Endothelial cell of umbilical vein (primary cell): Measurements from ENCODE around the gene SH3BP1. TPM values are rescaled to one million over a fixed set of nuclear protein-coding genes. Genes with fewer than 3 reads are reported as not detected.

ENCODE experiments used
- BruUV-seq: library from RNA; stranded (reverse); fragments of 400-500 nt; replicated peaks from 2 replicates; lab custom pipeline; 2021; lab: Mats Ljungman, UMichigan
- CTCF ChIA-PET: fragments of 300-600, 350-600 bp; sonication (Branson Sonifier 250); formaldehyde crosslinking; loops from one replicate; lab custom pipeline; 2021; ENCODE audit warnings: antibody characterized with exemption, inconsistent platforms; lab: Charles Lee
- POLR2A ChIA-PET: fragments of 300-600, 350-600 bp; sonication (Branson Sonifier 250); formaldehyde crosslinking; loops from one replicate; lab custom pipeline; 2021; ENCODE audit warnings: antibody characterized with exemption, inconsistent platforms; lab: Charles Lee
- DNase-seq: peaks from one replicate; pipeline ENCODE4 v3.0.0-alpha.2; 2011; ENCODE audit warnings: low read depth, low spot score
- FAIRE-seq: peaks from 2 replicates; lab custom pipeline; 2011; peaks lifted over from hg19 to GRCh38; lab: Jason Lieb, UNC
- H2AFZ ChIP-seq: 2 replicates; pipeline ENCODE4 v1.6.0; 2012; ENCODE audit warnings: low read depth, low read length, control low read depth, inconsistent platforms
- H3K27ac ChIP-seq: 2 replicates; pipeline ENCODE4 v1.5.1; 2011; ENCODE audit warnings: low read depth, mild to moderate bottlenecking, control low read depth, low read length, moderate library complexity; ENCODE audit not compliant: insufficient read depth
- H3K27me3 ChIP-seq, 2 experiments: 2 replicates each; pipeline versions ENCODE4 v1.6.0 to v1.6.1; 2011; ENCODE audit warnings: low read length in 2 of 2, mixed read lengths in 1 of 2; ENCODE audit not compliant: control insufficient read depth in 2 of 2, insufficient read depth in 2 of 2
- H3K36me3 ChIP-seq, 2 experiments: 2 replicates in 1 of 2; 3 replicates in 1 of 2; pipeline ENCODE4 v1.5.1; 2011; ENCODE audit warnings: low read length in 2 of 2, mild to moderate bottlenecking in 1 of 2, moderate library complexity in 1 of 2; ENCODE audit not compliant: control insufficient read depth in 2 of 2, insufficient read depth in 2 of 2; ENCODE audit errors: extremely low read depth in 1 of 2
- H3K4me1 ChIP-seq: 3 replicates; pipeline ENCODE4 v1.5.1; 2011; ENCODE audit warnings: mild to moderate bottlenecking, low read length; ENCODE audit not compliant: control insufficient read depth, insufficient read depth; ENCODE audit errors: extremely low read depth
- H3K4me2 ChIP-seq: 2 replicates; pipeline ENCODE4 v1.6.1; 2011; ENCODE audit warnings: low read length, control low read depth, mixed read lengths; ENCODE audit not compliant: insufficient read depth
- H3K4me3 ChIP-seq, 3 experiments: fragments of 200-600 bp in 1 of 3; sonication (generic), shearing (Covaris generic) in 1 of 3; replicated peaks in 1 of 3; 2 replicates each; pipeline ENCODE4 v1.5.1; 2011 to 2016; ENCODE audit warnings: control low read depth in 3 of 3, low read length in 3 of 3, mild to moderate bottlenecking in 2 of 3, inconsistent platforms in 1 of 3, low read depth in 1 of 3, moderate library complexity in 1 of 3; ENCODE audit not compliant: insufficient read depth in 1 of 3
- H3K79me2 ChIP-seq: 2 replicates; pipeline ENCODE4 v1.6.0; 2012; ENCODE audit warnings: low read length, inconsistent platforms; ENCODE audit not compliant: control insufficient read depth, insufficient read depth
- H3K9ac ChIP-seq: replicated peaks from 2 replicates; pipeline ENCODE3; 2011; ENCODE audit warnings: low read length, control low read depth; ENCODE audit not compliant: insufficient read depth; ENCODE audit errors: extremely low read depth
- H3K9me1 ChIP-seq: replicated peaks from 3 replicates; pipeline ENCODE4 v1.6.0; 2011; ENCODE audit warnings: mild to moderate bottlenecking, low read length; ENCODE audit not compliant: control insufficient read depth, insufficient read depth; ENCODE audit errors: extremely low read depth
- H3K9me3 ChIP-seq: replicated peaks from 2 replicates; pipeline ENCODE4 v1.5.1; 2012; ENCODE audit warnings: low read length, inconsistent platforms; ENCODE audit not compliant: control insufficient read depth, insufficient read depth
- H4K20me1 ChIP-seq: replicated peaks from 2 replicates; pipeline ENCODE3; 2011; ENCODE audit warnings: mild to moderate bottlenecking, low read length; ENCODE audit not compliant: control insufficient read depth, insufficient read depth; ENCODE audit errors: extremely low read depth
- CTCF ChIP-seq, 2 donors: IDR thresholded peaks; 1 replicate in 1 of 2; 2 replicates in 1 of 2; pipeline ENCODE4 v1.5.1; 2011; ENCODE audit warnings: low read length in 2 of 2, mild to moderate bottlenecking in 2 of 2, moderate library complexity in 2 of 2, control low read depth in 1 of 2, inconsistent platforms in 1 of 2, low read depth in 1 of 2; ENCODE audit not compliant: insufficient read depth in 1 of 2; ENCODE audit errors: extremely low read depth in 1 of 2
- EZH2 ChIP-seq: IDR thresholded peaks from 2 replicates; pipeline ENCODE4 v1.6.1; 2012; ENCODE audit warnings: borderline replicate concordance, low read depth, mild to moderate bottlenecking, moderate library complexity, low read length, inconsistent platforms; ENCODE audit not compliant: severe bottlenecking
- FOS ChIP-seq: IDR thresholded peaks from 2 replicates; pipeline ENCODE4 v1.6.1; 2011; ENCODE audit warnings: mild to moderate bottlenecking, low read length, moderate library complexity, borderline replicate concordance; ENCODE audit not compliant: insufficient read depth
- GATA2 ChIP-seq: IDR thresholded peaks from 2 replicates; pipeline ENCODE4 v1.7.0; 2011; ENCODE audit warnings: low read depth, mild to moderate bottlenecking, moderate library complexity, mixed read lengths, low read length; ENCODE audit not compliant: insufficient read length, insufficient read depth
- JUN ChIP-seq: IDR thresholded peaks from 2 replicates; pipeline ENCODE4 v1.6.1; 2011; ENCODE audit warnings: borderline replicate concordance, low read depth; ENCODE audit not compliant: insufficient read length, insufficient read depth
- MYC ChIP-seq: IDR thresholded peaks from one replicate; pipeline ENCODE4 v1.6.1; 2011; ENCODE audit warnings: mild to moderate bottlenecking, low read depth, low read length
- POLR2A ChIP-seq: IDR thresholded peaks from 2 replicates; pipeline ENCODE4 v1.6.1; 2012; ENCODE audit warnings: low read depth, mild to moderate bottlenecking, control low read depth, low read length
- POLR2AphosphoS5 ChIP-seq: IDR thresholded peaks from 2 replicates; pipeline ENCODE4 v1.6.1; 2012; ENCODE audit warnings: low read depth, mild to moderate bottlenecking, control low read depth, low read length, moderate library complexity; ENCODE audit not compliant: insufficient read depth
- dilution Hi-C: fragments of 300-500 bp; cut with MboI; formaldehyde crosslinking; loops from one replicate; pipeline ENCODE4 v1.15.0; 2019; ENCODE audit warnings: low sequenced_read_pairs; ENCODE audit not compliant: extremely low pct_ligation_motif_present
- intact Hi-C: fragments of 100-400 bp; cut with micrococcal nuclease; formaldehyde crosslinking; loops from one replicate; pipeline ENCODE4 v1.10.0; 2022
- polyA plus RNA-seq, 4 experiments: library from polyadenylated mRNA; depleted of rRNA in 3 of 4; stranded (reverse) in 3 of 4; unstranded in 1 of 4; fragments of >200 nt; gene quantifications; 2 replicates each; pipeline versions ENCODE4 v1.2.1 to v1.2.3, GENCODE V29; 2011 to 2012; ENCODE audit warnings: missing spikeins in 1 of 4
- total RNA-seq: library from RNA; stranded (reverse); gene quantifications from 2 replicates; pipeline ENCODE4 v1.2.3, GENCODE V29; 2021
- TF ChIP-seq, protein P1 (sequence below): IDR thresholded peaks from 2 replicates; pipeline ENCODE4 v1.6.1; 2011; ENCODE audit not compliant: insufficient read depth, insufficient read length

The SH3BP1 gene
- total and polyA plus RNA-seq, 2 donors (not counting 3 experiments of a cell fraction or from before 2014, with no cell fraction given) = 2.3 to 4.3 TPM

GRCh38 chr22:37672206-37672919 lies 32.9 kb downstream of the SH3BP1 start:
- DNase-seq = no peak
- H2AFZ ChIP-seq = no peak overlapping the region
- H3K4me1 ChIP-seq = peaks cover under 1% of the 10 kb centered on the region
- dilution Hi-C loops (no loop called here), intact Hi-C loops (no loop called here)
- no peak overlapping the region for H3K27ac ChIP-seq
- TF ChIP-seq GATA2 (no peak), JUN (no peak), POLR2A (no peak), FOS (no peak), EZH2 (no peak), MYC (no peak), CTCF (IDR thresholded peaks at IDR 0.05; ENCODE audit: extremely low read depth in 1 of 2, insufficient read depth in 1 of 2, low read depth in 1 of 2, low read length in 2 of 2) (no peak), POLR2AphosphoS5 (no peak)
- TF ChIP-seq, protein P1, sequence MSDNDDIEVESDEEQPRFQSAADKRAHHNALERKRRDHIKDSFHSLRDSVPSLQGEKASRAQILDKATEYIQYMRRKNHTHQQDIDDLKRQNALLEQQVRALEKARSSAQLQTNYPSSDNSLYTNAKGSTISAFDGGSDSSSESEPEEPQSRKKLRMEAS = no peak
- no peak for FAIRE-seq
- no TSS peak for BruUV-seq
- H3K4me3 ChIP-seq = no peak overlapping the region
- ChIA-PET CTCF (interaction anchor here (1.2 to 3.7 kb wide), 7 partner anchors 8 to 80 kb away, joined by 3 to 23 read pairs (median 10); partner anchors contain the start of genes NOL12 and PDXP), POLR2A (interaction anchor here (1.2 kb wide), 1 partner anchor 14 kb away, joined by 4 read pairs; the partner anchor contains the start of gene PDXP)
- H3K9ac ChIP-seq = no peak overlapping the region
- no peaks in the 10 kb centered on the region for H3K9me3 ChIP-seq
- H3K79me2 ChIP-seq = peaks cover 18% of the 10 kb centered on the region
- no peaks in the 10 kb centered on the region for H4K20me1 ChIP-seq
- no peaks in the 10 kb centered on the region for H3K36me3 ChIP-seq
- H3K4me2 ChIP-seq = no peak overlapping the region
- no peaks in the 10 kb centered on the region for H3K27me3 ChIP-seq
- no peaks in the 10 kb centered on the region for H3K9me1 ChIP-seq
